ENCODE data around the gene PDE3B. TPM values are rescaled to one million over a fixed set of nuclear protein-coding genes. Genes with fewer than 3 reads are reported as not detected.

Gene PDE3B
- total RNA-seq, 1 donor from 2014 or later, result 58.8 TPM

- H3K9me3 Mint-ChIP-seq, result no peaks in the 10 kb centered on the region
- peaks cover 3% of the 10 kb centered on the region for H3K27me3 Mint-ChIP-seq (ENCODE audit: low read depth)
- no peaks in the 10 kb centered on the region for H3K4me1 Mint-ChIP-seq (ENCODE audit: low read depth)
- peaks cover 6% of the 10 kb centered on the region for H3K36me3 Mint-ChIP-seq (ENCODE audit: low read depth)
- H3K4me3 Mint-ChIP-seq (ENCODE audit: low read depth), result no peak overlapping the region
- intact Hi-C loops (cut with micrococcal nuclease), result no loop called here
- no peak overlapping the region for H3K27ac Mint-ChIP-seq
- DNase-seq (ENCODE audit: low spot score), result no peak
Measured at GRCh38 chr11:14916403-14916802, 272.8 kb downstream of the PDE3B start.

Other genes starting within 250 kb of the PDE3B start
- gene COPB1, start 144.0 kb upstream of the PDE3B start, total RNA-seq, result 103 and 105 TPM in 2 replicates
- gene PSMA1, start 123.4 kb upstream of the PDE3B start, total RNA-seq, result 319 and 329 TPM in 2 replicates
- gene CYP2R1, start 248.4 kb downstream of the PDE3B start, total RNA-seq, result 18.2 and 20.8 TPM in 2 replicates

All from activated T-helper 2 cell treated with anti-CD3 and anti-CD28 coated beads, Interferon-gamma antibody, Interleukin-2, Interleukin-4, amounts not matched to agents 10 μg/mL and 5 μg/mL and 100 μg/mL, durations not matched to agents 14 hours and 24 hours and 36 hours (primary cell).